H9 (cell line): ENCODE measurements around the gene DMXL1. TPM values are rescaled to one million over a fixed set of nuclear protein-coding genes. Genes with fewer than 3 reads are reported as not detected.

Source experiments
- DNase-seq: peaks from one replicate; pipeline ENCODE4 v3.0.0-alpha.2; 2017
- H2AFZ ChIP-seq: one replicate; pipeline ENCODE4 v1.6.1; 2013; ENCODE audit warnings: mild to moderate bottlenecking, low read length, control low read depth, moderate library complexity
- H2AK5ac ChIP-seq: 2 replicates; pipeline ENCODE4 v1.6.1; 2013; ENCODE audit warnings: low read length, control low read depth, mixed read lengths; ENCODE audit not compliant: insufficient read length
- H2BK120ac ChIP-seq: one replicate; pipeline ENCODE4 v1.6.1; 2013; ENCODE audit warnings: low read depth, mild to moderate bottlenecking, low read length, control low read depth, inconsistent platforms; ENCODE audit not compliant: poor library complexity, severe bottlenecking
- H2BK12ac ChIP-seq: 2 replicates; pipeline ENCODE4 v1.6.1; 2013; ENCODE audit warnings: low read length, control low read depth, mixed read lengths, low read depth; ENCODE audit not compliant: insufficient read length
- H2BK15ac ChIP-seq: 2 replicates; pipeline ENCODE4 v1.6.1; 2013; ENCODE audit warnings: low read depth, low read length, control low read depth
- H2BK20ac ChIP-seq: one replicate; pipeline ENCODE4 v1.6.1; 2013; ENCODE audit warnings: low read depth, mild to moderate bottlenecking, low read length, control low read depth, inconsistent platforms; ENCODE audit not compliant: poor library complexity, severe bottlenecking
- H2BK5ac ChIP-seq: 2 replicates; pipeline ENCODE4 v1.6.1; 2013; ENCODE audit warnings: low read length, control low read depth, mixed read lengths; ENCODE audit not compliant: insufficient read length
- H3K14ac ChIP-seq: 2 replicates; pipeline ENCODE4 v1.6.1; 2013; ENCODE audit warnings: low read length, control low read depth; ENCODE audit not compliant: insufficient read depth
- H3K18ac ChIP-seq: 2 replicates; pipeline ENCODE4 v1.6.1; 2013; ENCODE audit warnings: low read depth, mild to moderate bottlenecking, mixed read lengths, low read length, control low read depth; ENCODE audit not compliant: insufficient read length
- H3K23ac ChIP-seq: 2 replicates; pipeline ENCODE4 v1.6.1; 2013; ENCODE audit warnings: low read length, control low read depth, mixed read lengths, low read depth; ENCODE audit not compliant: insufficient read length
- H3K23me2 ChIP-seq: 2 replicates; pipeline ENCODE4 v1.6.1; 2013; ENCODE audit warnings: low read depth, mild to moderate bottlenecking, mixed read lengths, low read length, control low read depth; ENCODE audit not compliant: insufficient read length, poor library complexity, severe bottlenecking
- H3K27ac ChIP-seq: 2 replicates; pipeline ENCODE4 v1.5.1; 2013; ENCODE audit warnings: low read length, control low read depth, mixed read lengths, low read depth; ENCODE audit not compliant: insufficient read length
- H3K27me3 ChIP-seq: 2 replicates; pipeline ENCODE4 v1.6.1; 2013; ENCODE audit warnings: low read length, control low read depth, inconsistent platforms; ENCODE audit not compliant: insufficient read depth
- H3K4ac ChIP-seq: 2 replicates; pipeline ENCODE4 v1.6.1; 2013; ENCODE audit warnings: low read depth, mild to moderate bottlenecking, control low read depth, inconsistent platforms, low read length, moderate library complexity
- H3K4me1 ChIP-seq: 2 replicates; pipeline ENCODE4 v1.6.1; 2013; ENCODE audit warnings: low read length, control low read depth, inconsistent platforms; ENCODE audit not compliant: insufficient read depth
- H3K4me2 ChIP-seq: 2 replicates; pipeline ENCODE4 v1.6.1; 2013; ENCODE audit warnings: low read length, control low read depth, mixed read lengths; ENCODE audit not compliant: insufficient read length, insufficient read depth
- H3K56ac ChIP-seq: 2 replicates; pipeline ENCODE4 v1.6.1; 2013; ENCODE audit warnings: low read depth, mild to moderate bottlenecking, mixed read lengths, low read length, control low read depth; ENCODE audit not compliant: insufficient read length
- H3K79me1 ChIP-seq: 2 replicates; pipeline ENCODE4 v1.6.1; 2013; ENCODE audit warnings: low read depth, mild to moderate bottlenecking, moderate library complexity, low read length, control low read depth, inconsistent platforms; ENCODE audit not compliant: insufficient read depth, poor library complexity, severe bottlenecking
- H3K79me2 ChIP-seq: 2 replicates; pipeline ENCODE4 v1.6.1; 2013; ENCODE audit warnings: low read length, control low read depth, inconsistent platforms; ENCODE audit not compliant: insufficient read depth
- H3K9ac ChIP-seq: 2 replicates; pipeline ENCODE4 v1.6.1; 2013; ENCODE audit warnings: low read length, control low read depth, mixed read lengths; ENCODE audit not compliant: insufficient read length; ENCODE audit errors: extremely low read depth
- H3K9me3 ChIP-seq: one replicate; pipeline ENCODE4 v1.6.1; 2013; ENCODE audit warnings: low read depth, low read length, inconsistent platforms; ENCODE audit not compliant: control insufficient read depth
- H3T11ph ChIP-seq: one replicate; pipeline ENCODE4 v1.6.1; 2013; ENCODE audit warnings: mild to moderate bottlenecking, low read length, control low read depth, inconsistent platforms
- H4K20me1 ChIP-seq: one replicate; pipeline ENCODE4 v1.6.1; 2013; ENCODE audit not compliant: control insufficient read depth, insufficient read length, insufficient read depth
- H4K5ac ChIP-seq: 2 replicates; pipeline ENCODE4 v1.6.1; 2013; ENCODE audit warnings: low read depth, mild to moderate bottlenecking, mixed read lengths, low read length, control low read depth; ENCODE audit not compliant: insufficient read length
- H4K8ac ChIP-seq: replicated peaks from 2 replicates; pipeline ENCODE4 v1.6.1; 2013; ENCODE audit warnings: low read length, control low read depth, mixed read lengths, low read depth; ENCODE audit not compliant: insufficient read length
- H4K91ac ChIP-seq: 2 replicates; pipeline ENCODE4 v1.6.1; 2013; ENCODE audit warnings: low read depth, mild to moderate bottlenecking, moderate library complexity, mixed read lengths, low read length, control low read depth; ENCODE audit not compliant: insufficient read length
- H3K27ac Mint-ChIP-seq, 3 experiments: 2 replicates in 2 of 3; 3 replicates in 1 of 3; pipeline ENCODE4 v1.8.0; 2020 to 2021; ENCODE audit warnings: mixed read lengths in 3 of 3, mild to moderate bottlenecking in 1 of 3, moderate library complexity in 1 of 3
- H3K27me3 Mint-ChIP-seq: 2 replicates; pipeline ENCODE4 v1.8.0; 2021; ENCODE audit warnings: low read depth, mild to moderate bottlenecking, moderate library complexity, mixed read lengths
- H3K36me3 Mint-ChIP-seq, 3 experiments: 2 replicates in 2 of 3; 3 replicates in 1 of 3; pipeline ENCODE4 v1.8.0; 2020 to 2021; ENCODE audit warnings: low read depth in 3 of 3, mixed read lengths in 3 of 3; ENCODE audit not compliant: insufficient read depth in 1 of 3
- H3K4me1 Mint-ChIP-seq, 2 experiments: 2 replicates each; pipeline ENCODE4 v1.8.0; 2020; ENCODE audit warnings: mixed read lengths in 2 of 2
- H3K4me3 Mint-ChIP-seq, 2 experiments: 2 replicates in 1 of 2; 3 replicates in 1 of 2; pipeline ENCODE4 v1.8.0; 2020 to 2021; ENCODE audit warnings: mild to moderate bottlenecking in 2 of 2, mixed read lengths in 2 of 2, moderate library complexity in 1 of 2
- H3K9me3 Mint-ChIP-seq, 2 experiments: 2 replicates in 1 of 2; 3 replicates in 1 of 2; pipeline ENCODE4 v1.8.0; 2020; ENCODE audit warnings: mild to moderate bottlenecking in 2 of 2, mixed read lengths in 2 of 2, moderate library complexity in 1 of 2
- CTCF ChIP-seq: fragments of 200-600 bp; sonication (generic); conservative IDR thresholded peaks from 3 replicates; pipeline ENCODE4 v1.8.0; 2021; ENCODE audit warnings: antibody characterized with exemption, mild to moderate bottlenecking
- WGBS: extraction: QIAGEN DNeasy Blood & Tissue Kit; methylation state at CpG from one replicate; pipeline ENCODE4 v1.1.7; 2013; ENCODE audit warnings: missing lambda C conversion rate, low lambda C conversion rate, mixed read lengths; ENCODE audit not compliant: insufficient read length; ENCODE audit errors: extremely low coverage; 5-methylcytosine and 5-hydroxymethylcytosine counted together
- microRNA-seq: library from miRNA; unstranded; fragments of <30 nt; microRNA quantifications from one replicate; pipeline ENCODE4, GENCODE V29; 2020; ENCODE audit warnings: borderline microRNAs expressed
- total RNA-seq: library from RNA; stranded (reverse); gene quantifications from 2 replicates; pipeline ENCODE4 v1.2.1, GENCODE V29; 2021

DMXL1 gene
- total RNA-seq, 1 experiment from 2014 or later: 63.5 TPM

GRCh38 chr5:119293516-119293829 lies 222.6 kb downstream of the DMXL1 start:
- WGBS: no CpG with 5 or more reads among the region's 2 CpGs
- Histone ChIP-seq H4K5ac (no peak overlapping the region), H4K8ac (no peak overlapping the region), H3K79me1 (no peaks in the 10 kb centered on the region), H4K91ac (no peak overlapping the region), H3K18ac (no peak overlapping the region), H3K4me2 (no peak overlapping the region), H3K9me3 (no peaks in the 10 kb centered on the region), H2AFZ (no peak overlapping the region), H2BK12ac (no peak overlapping the region), H3K14ac (no peak overlapping the region), H3K4ac (no peak overlapping the region), H2AK5ac (no peak overlapping the region), H3T11ph (no peak overlapping the region), H3K27ac (no peak overlapping the region), H3K27me3 (no peaks in the 10 kb centered on the region), H2BK120ac (no peak overlapping the region), H3K4me1 (peaks cover 11% of the 10 kb centered on the region), H3K23ac (no peak overlapping the region), H3K23me2 (no peaks in the 10 kb centered on the region), H2BK15ac (no peak overlapping the region), H2BK5ac (no peak overlapping the region), H2BK20ac (no peak overlapping the region), H4K20me1 (no peaks in the 10 kb centered on the region), H3K56ac (no peak overlapping the region), H3K79me2 (no peaks in the 10 kb centered on the region; the same call in 1 of the 2 replicates), H3K9ac (no peak overlapping the region)
- Mint-ChIP-seq H3K9me3 (peaks cover 7 to 9% of the 10 kb centered on the region in 2 experiments; a peak in 4 of 5 replicates), H3K27me3 (no peaks in the 10 kb centered on the region), H3K4me1 (peaks cover 24 to 27% of the 10 kb centered on the region in 2 experiments), H3K36me3 (peaks cover 2 to 15% (median 5%) of the 10 kb centered on the region in 3 experiments), H3K27ac (no peak overlapping the region), H3K4me3 (no peak overlapping the region)
- TF ChIP-seq CTCF: no peak
- no peak for DNase-seq

Small RNA genes within 50 kb of the gene (microRNA-seq; reads per million reads assigned to microRNA genes)
- not detected for gene MIR5706

Other genes starting within 250 kb of the DMXL1 start
- 10.1 and 10.8 TPM in 2 replicates for gene DTWD2, start 82.5 kb upstream of the DMXL1 start, total RNA-seq